Gastrocnemius medialis (tissue), 4 donors: ENCODE results near the gene INCENP. TPM values are rescaled to one million over a fixed set of nuclear protein-coding genes. Genes with fewer than 3 reads are reported as not detected.

Experiments used
- ATAC-seq, 2 donors: fragments of 150-250 bp; one replicate each; pipeline ENCODE4 v1.9.1; 2016
- DNase-seq, 2 donors: peaks; one replicate each; pipeline ENCODE4 v3.0.0-alpha.2; 2019
- H3K27ac ChIP-seq, 4 donors: fragments of 200-600 bp; sonication (generic); 1 replicate in 1 of 4; 2 replicates in 3 of 4; pipeline ENCODE4 v1.5.1; 2016 to 2018; ENCODE audit warnings: mild to moderate bottlenecking in 2 of 4, moderate library complexity in 1 of 4
- H3K27me3 ChIP-seq, 3 donors: fragments of 200-600 bp; sonication (generic) in 2 of 3; 1 replicate in 1 of 3; 2 replicates in 2 of 3; pipeline versions ENCODE4 v1.5.1 to v1.6.0; 2016 to 2019; ENCODE audit warnings: mild to moderate bottlenecking in 1 of 3, moderate library complexity in 1 of 3
- H3K36me3 ChIP-seq, 2 donors: fragments of 200-600 bp; sonication (generic) in 1 of 2; one replicate each; pipeline ENCODE4 v1.5.1; 2017 to 2018
- H3K4me1 ChIP-seq, 2 donors: fragments of 200-600 bp; sonication (generic) in 1 of 2; one replicate each; pipeline ENCODE4 v1.5.1; 2016 to 2017; ENCODE audit warnings: mild to moderate bottlenecking in 2 of 2
- H3K4me3 ChIP-seq, 4 donors: fragments of 200-600 bp; sonication (generic) in 3 of 4; 1 replicate in 1 of 4; 2 replicates in 3 of 4; pipeline ENCODE4 v1.5.1; 2016 to 2019; ENCODE audit warnings: mild to moderate bottlenecking in 2 of 4
- H3K9me3 ChIP-seq, 3 donors: fragments of 200-600 bp; sonication (generic) in 2 of 3; 1 replicate in 1 of 3; 2 replicates in 2 of 3; pipeline ENCODE4 v1.5.1; 2016 to 2019
- CTCF ChIP-seq, 5 experiments: fragments of 450-650 bp in 3 of 5; fragments of 200-600 bp in 2 of 5; sonication (generic) in 2 of 5; IDR thresholded peaks in 4 of 5; conservative IDR thresholded peaks in 1 of 5; 1 replicate in 4 of 5; 2 replicates in 1 of 5; pipeline ENCODE4 v1.5.1; 2016 to 2019; ENCODE audit warnings: antibody characterized with exemption in 5 of 5, mild to moderate bottlenecking in 3 of 5, moderate library complexity in 3 of 5
- POLR2A ChIP-seq, 2 donors: fragments of 450-650 bp; IDR thresholded peaks; one replicate each; pipeline ENCODE4 v1.6.1; 2017; ENCODE audit warnings: antibody characterized with exemption in 2 of 2, mild to moderate bottlenecking in 2 of 2, moderate library complexity in 2 of 2
- in situ Hi-C, 4 donors: fragments of 200-750 bp; cut with MboI; loops; one replicate each; pipeline versions ENCODE4 v1.15.0 to v1.8.0; 2017; ENCODE audit warnings: low sequenced_read_pairs in 4 of 4
- intact Hi-C: fragments of 100-400 bp; cut with DNase I; formaldehyde crosslinking; loops from one replicate; pipeline ENCODE4 v1.15.1; 2023; ENCODE audit warnings: low total_unique reads
- total RNA-seq, 4 donors: library from RNA; depleted of rRNA; stranded (reverse); fragments of >200 nt; gene quantifications; one replicate each; pipeline versions ENCODE4 v1.1.0 to v1.2.3, GENCODE V29; 2016

Gene INCENP
- total RNA-seq, 4 donors from 2014 or later = 6.3 to 18.7 (median 13.7) TPM

DNA sequence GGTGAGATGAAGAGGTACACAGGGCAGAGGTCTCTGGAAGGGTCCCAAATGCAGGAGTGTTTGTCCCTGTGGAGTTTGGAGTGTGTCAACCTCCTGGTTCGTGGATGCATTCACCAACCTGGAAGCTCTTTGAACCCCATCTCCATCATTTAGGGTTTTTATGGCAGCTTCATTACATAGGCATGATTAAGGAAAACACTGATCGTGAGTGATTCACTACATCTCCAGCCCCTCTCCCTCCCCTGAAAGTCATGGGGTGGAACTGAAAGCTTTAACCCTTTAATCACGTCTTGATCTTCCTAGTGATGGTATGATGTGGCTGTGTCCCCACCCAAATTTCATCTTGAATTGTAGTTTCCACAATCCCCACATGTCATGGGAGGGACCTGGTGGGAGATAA is 19.8 kb upstream of the INCENP start:
- ATAC-seq (no peak), DNase-seq (no peak)
- Histone ChIP-seq H3K27ac (peak overlapping the region; percentile 52 to 75 (median 68)), H3K27me3 (no peaks in the 10 kb centered on the region), H3K9me3 (no peaks in the 10 kb centered on the region), H3K36me3 (no peaks in the 10 kb centered on the region), H3K4me3 (no peak overlapping the region), H3K4me1 (peaks cover 15 to 16% of the 10 kb centered on the region in 2 donors)
- in situ Hi-C loops = loop anchor here in 2 of 4 donors (10.0 to 25.0 kb wide), 3 partner anchors 229 to 783 kb away; partner anchors contain the start of genes FEN1 (in 1 of the 2), SLC3A2 (in 1 of the 2) and TMEM258 (in 1 of the 2)
- intact Hi-C loops = no loop called here
- TF ChIP-seq CTCF (IDR thresholded peaks at IDR 0.05 in 4 of 5, conservative IDR thresholded peaks at IDR 0.05 in 1 of 5) (no peak), POLR2A (IDR thresholded peaks at IDR 0.05) (no peak)

GRCh38 chr11:62104816-62105653 is 18.8 kb upstream of the INCENP start:
- DNase-seq = no peak
- Histone ChIP-seq H3K4me1 (peaks cover 15 to 16% of the 10 kb centered on the region in 2 donors), H3K27me3 (no peaks in the 10 kb centered on the region), H3K36me3 (no peaks in the 10 kb centered on the region), H3K9me3 (no peaks in the 10 kb centered on the region), H3K27ac (peak overlapping the region; percentile 52 to 75 (median 68)), H3K4me3 (peak overlapping the region; percentile 26 to 46 (median 43))
- intact Hi-C loops = loop anchor here (5.0 kb wide), 1 partner anchor 158 kb away; no protein-coding TSS in a partner anchor
- peak; percentile 63 to 75 for ATAC-seq
- TF ChIP-seq CTCF (IDR thresholded peaks at IDR 0.05 in 4 of 5, conservative IDR thresholded peaks at IDR 0.05 in 1 of 5) (no peak), POLR2A (IDR thresholded peaks at IDR 0.05) (no peak)
- in situ Hi-C loops = loop anchor here in 2 of 4 donors (5.0 to 25.0 kb wide), 4 partner anchors 230 to 782 kb away; partner anchors contain the start of genes FEN1 (in 1 of the 2), SLC3A2 (in 1 of the 2) and TMEM258 (in 1 of the 2)

GRCh38 chr11:62105667-62106191 is 18.1 kb upstream of the INCENP start:
- intact Hi-C loops = loop anchor here (2.0 to 5.0 kb wide), 2 partner anchors 158 to 355 kb away; no protein-coding TSS in a partner anchor
- ATAC-seq = peak in 1 of 2 donors; percentile 7
- in situ Hi-C loops = loop anchor here in 2 of 4 donors (5.0 to 25.0 kb wide), 4 partner anchors 231 to 782 kb away; partner anchors contain the start of genes FEN1 (in 1 of the 2), SLC3A2 (in 1 of the 2) and TMEM258 (in 1 of the 2)
- Histone ChIP-seq H3K36me3 (no peaks in the 10 kb centered on the region), H3K4me1 (peaks cover 15 to 16% of the 10 kb centered on the region in 2 donors), H3K27ac (peak overlapping the region; percentile 52 to 75 (median 68)), H3K4me3 (peak overlapping the region; percentile 26 to 46 (median 43)), H3K9me3 (no peaks in the 10 kb centered on the region), H3K27me3 (no peaks in the 10 kb centered on the region)
- TF ChIP-seq CTCF (IDR thresholded peaks at IDR 0.05 in 4 of 5, conservative IDR thresholded peaks at IDR 0.05 in 1 of 5) (no peak), POLR2A (IDR thresholded peaks at IDR 0.05) (no peak)
- DNase-seq = no peak

- H3K4me3 ChIP-seq = no peak overlapping the region
- H3K27me3 ChIP-seq = no peaks in the 10 kb centered on the region
- intact Hi-C loops = loop anchor here (2.0 to 5.0 kb wide), 3 partner anchors 161 to 311 kb away; no protein-coding TSS in a partner anchor
- no peaks in the 10 kb centered on the region for H3K36me3 ChIP-seq
- TF ChIP-seq POLR2A (IDR thresholded peaks at IDR 0.05) (no peak), CTCF (IDR thresholded peaks at IDR 0.05 in 4 of 5, conservative IDR thresholded peaks at IDR 0.05 in 1 of 5) (peak; percentile 52 to 88 (median 83))
- in situ Hi-C loops = loop anchor here in 2 of 4 donors (5.0 to 25.0 kb wide), 4 partner anchors 233 to 779 kb away; partner anchors contain the start of genes FEN1 (in 1 of the 2), SLC3A2 (in 1 of the 2) and TMEM258 (in 1 of the 2)
- H3K27ac ChIP-seq = no peak overlapping the region
- DNase-seq = no peak
- peaks cover 15 to 16% of the 10 kb centered on the region in 2 donors for H3K4me1 ChIP-seq
- H3K9me3 ChIP-seq = no peaks in the 10 kb centered on the region
- peak; percentile 42 to 79 for ATAC-seq
These were observed 15.6 kb upstream of the INCENP start for GRCh38 chr11:62108017-62108750.
